ENCODE measurements around the gene CBFA2T3.

The CBFA2T3 gene

GRCh38 chr16:88995194-88995593, 18.2 kb upstream of the CBFA2T3 start:
- DNase-seq = no peak

- no peak for DNase-seq
Observed at GRCh38 chr16:88994695-88995094, 17.7 kb upstream of the CBFA2T3 start.

- no peak for DNase-seq
Observed at GRCh38 chr16:88993946-88994600, 17.1 kb upstream of the CBFA2T3 start.

GRCh38 chr16:88993166-88993761, 16.3 kb upstream of the CBFA2T3 start:
- DNase-seq = no peak

- DNase-seq = no peak
Observed at GRCh38 chr16:88992351-88993165, 15.6 kb upstream of the CBFA2T3 start.

GRCh38 chr16:88991813-88992350, 14.9 kb upstream of the CBFA2T3 start:
- DNase-seq = no peak

GRCh38 chr16:88989852-88990547, 13.0 kb upstream of the CBFA2T3 start:
- no peak for DNase-seq

GRCh38 chr16:88988980-88989811, 12.2 kb upstream of the CBFA2T3 start:
- DNase-seq = no peak

- no peak for DNase-seq
Observed at GRCh38 chr16:88985521-88985920, 8.5 kb upstream of the CBFA2T3 start.

- no peak for DNase-seq
Observed at GRCh38 chr16:88983771-88984687, 7.0 kb upstream of the CBFA2T3 start.

GRCh38 chr16:88983165-88983564, 6.2 kb upstream of the CBFA2T3 start:
- DNase-seq = no peak

- no peak for DNase-seq
Observed at GRCh38 chr16:88982286-88983084, 5.5 kb upstream of the CBFA2T3 start.

- no peak for DNase-seq
Observed at GRCh38 chr16:88979353-88980015, 2.5 kb upstream of the CBFA2T3 start.

- DNase-seq = no peak
Observed at GRCh38 chr16:88978608-88979346, 1.8 kb upstream of the CBFA2T3 start.

- DNase-seq = no peak
Observed at GRCh38 chr16:88977812-88978607, 1.0 kb upstream of the CBFA2T3 start.

- no peak for DNase-seq
Observed at GRCh38 chr16:88976366-88977017, 515 bp downstream of the CBFA2T3 start.

- DNase-seq = no peak
Observed at GRCh38 chr16:88975511-88976061, 1.4 kb downstream of the CBFA2T3 start.

All from CD4-positive, alpha-beta T cell treated with Interleukin-17A for 1 hour (primary cell).